ENCODE measurements around the gene AKAP7. TPM values are rescaled to one million over a fixed set of nuclear protein-coding genes. Genes with fewer than 3 reads are reported as not detected.
"Not testable (repeated sequence)": the region's sequence is repeated elsewhere in the genome, so short reads cannot be mapped to it uniquely, and the experiment has no call there.

The AKAP7 gene
- total and polyA plus RNA-seq, 4 donors, result 4.2 to 25.0 (median 8.6) TPM

GRCh38 chr6:131328727-131329126 is 193.5 kb downstream of the AKAP7 start:
- H3K27me3 ChIP-seq (ENCODE audit: control insufficient read depth in 3 of 3, insufficient read depth in 3 of 3, low read length in 2 of 3); H3K36me3 ChIP-seq (ENCODE audit: control insufficient read depth in 4 of 4, insufficient read depth in 4 of 4, low read length in 4 of 4); ATAC-seq (ENCODE audit: insufficient read depth, low FRiP score); H3K9ac ChIP-seq (ENCODE audit: insufficient read depth in 1 of 2, low read length in 2 of 2); H3K9me3 ChIP-seq (ENCODE audit: control insufficient read depth in 4 of 4, insufficient read depth in 3 of 4, low read length in 3 of 4); H3K27ac ChIP-seq (ENCODE audit: low read depth in 1 of 2, low read length in 1 of 2); H3K4me3 ChIP-seq; H3K4me1 ChIP-seq (ENCODE audit: control insufficient read depth in 5 of 5, insufficient read depth in 5 of 5, low read length in 5 of 5); DNase-seq: not testable (repeated sequence)
- 66 to 85% methylated on average over 4 to 5 of the region's 5 CpGs for WGBS, 2 donors

GRCh38 chr6:131331151-131331550 is 195.9 kb downstream of the AKAP7 start:
- 53 to 75% methylated on average over 3 of the region's 3 CpGs for WGBS, 2 donors
- DNase-seq (peak; percentile 14 to 58 (median 17)), ATAC-seq (ENCODE audit: insufficient read depth, low FRiP score) (peak; percentile 65)
- H3K4me3 ChIP-seq, result no peak overlapping the region
- H3K27ac ChIP-seq (ENCODE audit: low read depth in 1 of 2, low read length in 1 of 2), result peak overlapping the region in 1 of 2 donors; percentile 39
- H3K36me3 ChIP-seq (ENCODE audit: control insufficient read depth in 4 of 4, insufficient read depth in 4 of 4, low read length in 4 of 4), result no peaks in the 10 kb centered on the region
- H3K9ac ChIP-seq (ENCODE audit: insufficient read depth in 1 of 2, low read length in 2 of 2), result no peak overlapping the region
- H3K27me3 ChIP-seq (ENCODE audit: control insufficient read depth in 3 of 3, insufficient read depth in 3 of 3, low read length in 2 of 3), result no peaks in the 10 kb centered on the region
- H3K4me1 ChIP-seq (ENCODE audit: control insufficient read depth in 5 of 5, insufficient read depth in 5 of 5, low read length in 5 of 5), result peaks cover 0 to 5% (median 0%) of the 10 kb centered on the region in 5 donors
- no peaks in the 10 kb centered on the region for H3K9me3 ChIP-seq (ENCODE audit: control insufficient read depth in 4 of 4, insufficient read depth in 3 of 4, low read length in 3 of 4)
- TF ChIP-seq CTCF (IDR thresholded peaks at IDR 0.05; ENCODE audit: control extremely low read depth, extremely low read depth), result no peak

DNA sequence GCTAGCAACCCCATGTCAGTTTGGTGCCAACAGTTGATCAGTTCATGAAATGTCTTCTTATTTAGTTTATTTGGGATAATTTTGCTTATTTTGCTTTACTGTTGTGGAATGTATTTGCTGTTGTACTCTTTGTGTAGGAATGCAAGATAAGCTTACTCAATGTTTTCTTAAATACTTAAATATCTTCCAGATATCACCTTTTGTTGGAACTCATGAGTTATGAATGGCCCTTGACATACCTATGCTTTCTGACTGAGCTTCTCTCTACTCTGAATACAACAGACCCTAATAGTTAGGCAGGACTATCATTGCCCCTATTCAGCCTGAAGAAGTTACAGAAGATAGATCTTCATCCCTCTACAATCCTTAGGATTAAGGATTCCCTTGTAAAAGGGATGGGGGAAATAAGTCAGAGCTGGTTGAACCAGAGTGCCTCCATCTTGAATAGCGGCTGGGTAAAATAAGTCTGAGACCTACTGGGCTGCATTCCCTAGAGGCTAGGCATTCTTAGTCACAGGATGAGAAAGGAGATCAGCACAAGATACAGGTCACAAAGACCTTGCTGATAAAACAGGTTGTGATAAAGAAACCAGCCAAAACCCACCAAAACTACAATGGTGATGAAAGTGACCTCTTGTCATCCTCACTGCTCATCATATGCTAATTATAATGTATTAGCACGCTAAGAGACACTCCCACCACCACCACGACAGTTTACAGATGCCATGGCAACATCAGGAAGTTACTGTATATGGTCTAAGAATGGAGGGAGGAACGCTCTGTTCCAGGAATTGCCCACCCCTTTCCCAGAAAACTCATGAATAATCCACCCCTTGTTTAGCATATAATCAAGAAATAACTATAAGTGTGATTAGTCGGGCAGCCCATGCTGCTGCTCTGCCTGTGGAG is 196.9 kb downstream of the AKAP7 start:
- Histone ChIP-seq H3K4me1 (ENCODE audit: control insufficient read depth in 5 of 5, insufficient read depth in 5 of 5, low read length in 5 of 5) (peaks cover 0 to 5% (median 0%) of the 10 kb centered on the region in 5 donors), H3K9ac (ENCODE audit: insufficient read depth in 1 of 2, low read length in 2 of 2) (no peak overlapping the region), H3K27me3 (ENCODE audit: control insufficient read depth in 3 of 3, insufficient read depth in 3 of 3, low read length in 2 of 3) (no peaks in the 10 kb centered on the region), H3K36me3 (ENCODE audit: control insufficient read depth in 4 of 4, insufficient read depth in 4 of 4, low read length in 4 of 4) (no peaks in the 10 kb centered on the region), H3K9me3 (ENCODE audit: control insufficient read depth in 4 of 4, insufficient read depth in 3 of 4, low read length in 3 of 4) (no peaks in the 10 kb centered on the region), H3K27ac (ENCODE audit: low read depth in 1 of 2, low read length in 1 of 2) (no peak overlapping the region), H3K4me3 (no peak overlapping the region)
- TF ChIP-seq CTCF (IDR thresholded peaks at IDR 0.05; ENCODE audit: control extremely low read depth, extremely low read depth), result no peak
- WGBS, 2 donors, result 74 to 76% methylated on average over 5 of the region's 5 CpGs
- DNase-seq (no peak), ATAC-seq (ENCODE audit: insufficient read depth, low FRiP score) (no peak)

Other genes with a start within 250 kb of the AKAP7 start
- 100 to 1,000 TPM in 1 of 2 donors, 10 to 100 TPM in 1; 82.2 to 265 TPM for gene EPB41L2, start 72.2 kb upstream of the AKAP7 start, total RNA-seq
- 10 to 100 TPM; 21.9 to 23.1 TPM for gene EPB41L2, start 72.2 kb upstream of the AKAP7 start, polyA plus RNA-seq

Measured in lung (tissue), 12 donors.